Suprapubic skin (tissue), 4 donors: ENCODE measurements around the gene HPCAL1. TPM values are rescaled to one million over a fixed set of nuclear protein-coding genes. Genes with fewer than 3 reads are reported as not detected.

ENCODE experiments used
- DNase-seq, 2 donors: peaks; one replicate each; pipeline ENCODE4 v3.0.0-alpha.2; 2019; ENCODE audit warnings: low spot score in 2 of 2
- H3K27ac ChIP-seq: fragments of 200-600 bp; sonication (generic); one replicate; pipeline ENCODE4 v1.5.1; 2019
- H3K27me3 ChIP-seq: fragments of 200-600 bp; sonication (generic); one replicate; pipeline ENCODE4 v1.5.1; 2019
- H3K36me3 ChIP-seq: fragments of 200-600 bp; sonication (generic); one replicate; pipeline ENCODE4 v1.5.1; 2019
- H3K4me1 ChIP-seq: fragments of 200-600 bp; sonication (generic); one replicate; pipeline ENCODE4 v1.5.1; 2019
- H3K4me3 ChIP-seq: fragments of 200-600 bp; sonication (generic); one replicate; pipeline ENCODE4 v1.5.1; 2019; ENCODE audit warnings: mild to moderate bottlenecking
- H3K9me3 ChIP-seq: fragments of 200-600 bp; sonication (generic); one replicate; pipeline ENCODE4 v1.5.1; 2019
- EP300 ChIP-seq: sonication (generic); formaldehyde crosslinking; IDR thresholded peaks from one replicate; pipeline ENCODE4 v1.6.1; 2017; ENCODE audit warnings: antibody characterized with exemption
- POLR2A ChIP-seq, 2 donors: fragments of 450-650 bp; IDR thresholded peaks; one replicate each; pipeline ENCODE4 v1.6.1; 2017; ENCODE audit warnings: antibody characterized with exemption in 2 of 2, mild to moderate bottlenecking in 2 of 2, moderate library complexity in 2 of 2
- POLR2AphosphoS5 ChIP-seq, 3 donors: sonication (generic); formaldehyde crosslinking; IDR thresholded peaks; one replicate each; pipeline ENCODE4 v1.6.1; 2017; ENCODE audit warnings: antibody characterized with exemption in 3 of 3
- WGBS: methylation state at CpG from one replicate; pipeline ENCODE4 v1.1.5; 2018; 5-methylcytosine and 5-hydroxymethylcytosine counted together
- total RNA-seq, 4 donors: library from RNA; depleted of rRNA; stranded (reverse); fragments of >200 nt; gene quantifications; one replicate each; pipeline ENCODE4 v1.1.0, GENCODE V29; 2016
- TF ChIP-seq, protein P1 (sequence below), 2 donors: fragments of 200-600 bp in 1 of 2; fragments of 450-650 bp in 1 of 2; sonication (generic) in 1 of 2; IDR thresholded peaks; one replicate each; pipeline ENCODE4 v1.5.1; 2016 to 2019; ENCODE audit warnings: antibody characterized with exemption in 2 of 2, mild to moderate bottlenecking in 1 of 2, moderate library complexity in 1 of 2

HPCAL1 gene
- total RNA-seq, 4 donors from 2014 or later: 27.7 to 40.7 (median 35.3) TPM

DNA sequence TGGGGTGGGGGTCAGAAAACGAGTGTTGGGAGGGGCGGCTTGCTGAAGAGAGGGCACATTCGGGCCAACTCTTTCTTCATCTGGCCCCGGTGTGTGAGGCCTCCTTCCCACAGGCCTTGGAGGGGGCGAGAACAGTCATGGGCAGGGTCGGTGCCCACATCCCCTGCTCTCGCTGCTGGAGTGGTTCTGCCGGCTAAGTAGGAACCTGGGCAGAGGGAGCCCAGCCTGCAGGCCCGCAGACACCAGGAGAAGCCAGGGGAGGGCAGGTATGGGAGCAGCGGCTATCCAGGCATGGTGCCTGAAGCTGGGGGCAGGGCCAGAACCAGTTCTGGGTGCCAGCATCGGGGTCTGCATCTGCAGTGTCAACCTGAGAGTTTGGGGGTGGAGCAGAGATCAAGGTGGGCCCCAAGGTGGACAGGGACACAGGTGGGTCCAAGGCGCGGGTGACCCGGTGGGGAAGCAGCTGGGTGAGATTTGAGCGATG is 46.6 kb upstream of the HPCAL1 start:
- 76% methylated on average over 10 of the region's 15 CpGs for WGBS
- TF ChIP-seq POLR2AphosphoS5 (IDR thresholded peaks at IDR 0.05) (no peak), EP300 (no peak), POLR2A (IDR thresholded peaks at IDR 0.05) (no peak)
- TF ChIP-seq, protein P1, sequence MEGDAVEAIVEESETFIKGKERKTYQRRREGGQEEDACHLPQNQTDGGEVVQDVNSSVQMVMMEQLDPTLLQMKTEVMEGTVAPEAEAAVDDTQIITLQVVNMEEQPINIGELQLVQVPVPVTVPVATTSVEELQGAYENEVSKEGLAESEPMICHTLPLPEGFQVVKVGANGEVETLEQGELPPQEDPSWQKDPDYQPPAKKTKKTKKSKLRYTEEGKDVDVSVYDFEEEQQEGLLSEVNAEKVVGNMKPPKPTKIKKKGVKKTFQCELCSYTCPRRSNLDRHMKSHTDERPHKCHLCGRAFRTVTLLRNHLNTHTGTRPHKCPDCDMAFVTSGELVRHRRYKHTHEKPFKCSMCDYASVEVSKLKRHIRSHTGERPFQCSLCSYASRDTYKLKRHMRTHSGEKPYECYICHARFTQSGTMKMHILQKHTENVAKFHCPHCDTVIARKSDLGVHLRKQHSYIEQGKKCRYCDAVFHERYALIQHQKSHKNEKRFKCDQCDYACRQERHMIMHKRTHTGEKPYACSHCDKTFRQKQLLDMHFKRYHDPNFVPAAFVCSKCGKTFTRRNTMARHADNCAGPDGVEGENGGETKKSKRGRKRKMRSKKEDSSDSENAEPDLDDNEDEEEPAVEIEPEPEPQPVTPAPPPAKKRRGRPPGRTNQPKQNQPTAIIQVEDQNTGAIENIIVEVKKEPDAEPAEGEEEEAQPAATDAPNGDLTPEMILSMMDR (IDR thresholded peaks at IDR 0.05): no peak
- H3K4me3 ChIP-seq: no peak overlapping the region
- no peaks in the 10 kb centered on the region for H3K36me3 ChIP-seq
- peak in 1 of 2 donors; percentile 31 for DNase-seq
- H3K27ac ChIP-seq: no peak overlapping the region
- no peaks in the 10 kb centered on the region for H3K27me3 ChIP-seq
- no peaks in the 10 kb centered on the region for H3K4me1 ChIP-seq
- H3K9me3 ChIP-seq: no peaks in the 10 kb centered on the region

DNA sequence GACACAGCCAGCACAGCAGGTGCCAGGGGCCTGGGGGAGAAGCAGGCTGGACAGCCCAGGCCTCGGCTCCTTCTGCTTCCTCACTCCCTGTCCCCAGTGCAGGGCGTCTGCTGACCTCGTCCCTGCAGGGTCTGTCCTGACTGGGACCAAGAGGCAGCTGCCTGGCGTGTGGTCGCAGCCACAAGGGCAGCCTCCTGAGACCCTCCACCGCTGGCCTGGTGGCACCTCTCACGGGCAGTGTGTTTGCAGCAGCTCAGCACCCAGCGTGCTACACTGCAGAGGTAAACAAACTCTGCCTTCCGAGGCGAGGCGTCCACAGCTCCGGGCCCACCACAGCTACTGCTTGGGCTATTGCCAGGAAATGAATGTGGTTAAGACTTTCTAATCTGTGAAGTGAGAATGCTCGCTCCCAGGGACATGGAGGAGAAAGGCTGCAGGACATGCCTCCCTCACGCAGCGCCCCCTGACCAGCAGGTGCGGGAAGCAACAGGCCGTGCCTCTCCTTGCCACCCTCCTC is 46.1 kb upstream of the HPCAL1 start:
- Histone ChIP-seq H3K27ac (no peak overlapping the region), H3K27me3 (no peaks in the 10 kb centered on the region), H3K4me3 (no peak overlapping the region), H3K9me3 (no peaks in the 10 kb centered on the region), H3K36me3 (no peaks in the 10 kb centered on the region), H3K4me1 (no peaks in the 10 kb centered on the region)
- DNase-seq: peak in 1 of 2 donors; percentile 39
- TF ChIP-seq POLR2A (IDR thresholded peaks at IDR 0.05): no peak
- TF ChIP-seq EP300: no peak
- TF ChIP-seq POLR2AphosphoS5 (IDR thresholded peaks at IDR 0.05): no peak
- TF ChIP-seq, protein P1 (IDR thresholded peaks at IDR 0.05): no peak
- 79% methylated on average over 10 of the region's 17 CpGs for WGBS

DNA sequence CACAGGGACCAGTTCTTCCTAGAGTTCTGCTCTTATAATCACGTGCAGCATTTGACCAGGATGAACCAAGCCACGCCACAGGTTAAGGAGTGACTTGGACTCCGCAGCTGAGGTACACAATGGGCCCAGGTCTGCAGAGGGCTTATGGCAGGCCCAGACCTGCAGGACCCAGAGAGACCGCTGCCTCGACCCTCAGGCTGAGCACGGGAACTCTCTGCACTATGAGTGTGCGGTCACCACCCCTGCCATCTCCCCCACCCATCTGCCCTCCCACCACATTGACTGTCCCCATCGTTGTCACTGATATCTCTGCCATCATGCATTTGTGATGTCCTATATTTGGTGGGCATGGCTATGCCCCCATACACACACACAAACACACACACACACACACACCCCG is 45.7 kb upstream of the HPCAL1 start:
- 94% methylated on average over 9 of the region's 9 CpGs for WGBS
- no peaks in the 10 kb centered on the region for H3K4me1 ChIP-seq
- no peaks in the 10 kb centered on the region for H3K36me3 ChIP-seq
- DNase-seq: peak in 1 of 2 donors; percentile 36
- TF ChIP-seq, protein P1 (IDR thresholded peaks at IDR 0.05): no peak
- TF ChIP-seq POLR2A (IDR thresholded peaks at IDR 0.05) (no peak), EP300 (no peak), POLR2AphosphoS5 (IDR thresholded peaks at IDR 0.05) (no peak)
- H3K9me3 ChIP-seq: no peaks in the 10 kb centered on the region
- H3K27me3 ChIP-seq: no peaks in the 10 kb centered on the region
- H3K4me3 ChIP-seq: no peak overlapping the region
- H3K27ac ChIP-seq: no peak overlapping the region

DNA sequence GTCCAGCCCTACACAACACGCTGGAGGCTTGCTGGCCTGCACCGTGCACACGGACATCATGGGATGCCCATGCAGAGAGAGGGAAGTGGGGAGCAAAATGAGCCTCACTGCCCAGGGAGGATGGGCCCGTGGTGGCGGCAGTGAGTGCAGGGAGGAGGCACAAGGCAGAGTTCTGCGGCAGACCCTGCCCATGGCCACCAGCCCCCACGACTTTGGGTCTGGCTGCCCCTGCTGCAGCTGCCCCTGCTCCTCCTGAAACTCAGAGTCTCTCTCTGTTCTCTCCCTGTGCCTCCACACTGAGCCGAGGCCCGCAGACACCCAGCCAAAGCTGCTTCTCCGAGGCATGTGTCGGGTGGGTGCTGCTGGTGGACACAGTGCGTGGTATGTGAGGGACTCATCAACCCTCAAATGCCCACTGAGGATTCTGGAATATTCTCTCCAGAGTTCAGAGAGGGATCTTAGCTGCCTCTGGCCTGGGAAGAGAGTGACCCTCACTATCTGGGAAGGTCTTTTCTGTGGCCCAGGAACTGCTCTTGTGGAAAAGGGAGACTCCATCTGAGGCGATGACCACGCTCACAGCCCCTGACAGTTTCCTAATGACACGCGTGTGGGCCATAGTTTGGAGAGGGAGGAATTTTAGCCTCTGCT is 45.1 kb upstream of the HPCAL1 start:
- Histone ChIP-seq H3K27ac (no peak overlapping the region), H3K36me3 (no peaks in the 10 kb centered on the region), H3K27me3 (no peaks in the 10 kb centered on the region), H3K4me1 (no peaks in the 10 kb centered on the region), H3K9me3 (no peaks in the 10 kb centered on the region), H3K4me3 (no peak overlapping the region)
- peak in 1 of 2 donors; percentile 27 for DNase-seq
- WGBS: 93% methylated on average over 10 of the region's 16 CpGs
- TF ChIP-seq EP300 (no peak), POLR2A (IDR thresholded peaks at IDR 0.05) (no peak), POLR2AphosphoS5 (IDR thresholded peaks at IDR 0.05) (no peak)
- TF ChIP-seq, protein P1 (IDR thresholded peaks at IDR 0.05): no peak

DNA sequence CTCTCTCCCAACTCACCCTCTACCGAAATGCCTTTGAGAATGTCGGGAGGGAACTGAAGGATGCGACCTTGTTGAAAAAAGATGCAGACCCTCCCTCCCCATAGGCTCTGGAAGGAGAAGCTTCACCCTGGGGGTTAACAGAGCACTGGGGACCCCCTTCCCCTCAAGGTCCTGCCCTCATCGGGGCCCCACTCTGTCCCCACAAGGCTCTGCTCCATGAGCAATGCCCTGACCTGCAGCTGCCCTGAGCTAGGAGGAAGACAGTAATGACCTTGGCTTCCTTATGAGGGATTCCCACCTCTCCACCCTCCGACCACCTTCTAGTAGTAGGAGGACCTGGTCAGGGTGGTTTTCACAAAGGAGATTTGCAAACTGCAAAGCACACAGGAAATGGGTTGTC is 44.4 kb upstream of the HPCAL1 start:
- no peak overlapping the region for H3K4me3 ChIP-seq
- no peaks in the 10 kb centered on the region for H3K9me3 ChIP-seq
- TF ChIP-seq EP300: no peak
- no peak for TF ChIP-seq POLR2AphosphoS5 (IDR thresholded peaks at IDR 0.05)
- TF ChIP-seq POLR2A (IDR thresholded peaks at IDR 0.05): no peak
- TF ChIP-seq, protein P1 (IDR thresholded peaks at IDR 0.05): no peak
- DNase-seq: peak in 1 of 2 donors; percentile 5
- H3K4me1 ChIP-seq: no peaks in the 10 kb centered on the region
- WGBS: 81% methylated on average over 5 of the region's 5 CpGs
- H3K27ac ChIP-seq: no peak overlapping the region
- no peaks in the 10 kb centered on the region for H3K27me3 ChIP-seq
- no peaks in the 10 kb centered on the region for H3K36me3 ChIP-seq
